Mesendoderm (in vitro differentiated cells): Measurements from ENCODE around the gene CUX1.

ENCODE experiments used
- DNase-seq: peaks from one replicate; pipeline ENCODE4 v3.0.0; 2013
- H2AK5ac ChIP-seq: 2 replicates; pipeline ENCODE4 v1.6.1; 2013; ENCODE audit warnings: low read length, inconsistent platforms
- H2BK120ac ChIP-seq: 2 replicates; pipeline ENCODE4 v1.6.1; 2013; ENCODE audit warnings: low read depth, mild to moderate bottlenecking, low read length, moderate library complexity, mixed read lengths
- H2BK15ac ChIP-seq: replicated peaks from 2 replicates; pipeline ENCODE4 v1.6.1; 2013; ENCODE audit warnings: low read depth, mild to moderate bottlenecking, moderate library complexity
- H2BK5ac ChIP-seq: 2 replicates; pipeline ENCODE4 v1.6.1; 2013; ENCODE audit warnings: low read length, inconsistent platforms
- H3K18ac ChIP-seq: 2 replicates; pipeline ENCODE4 v1.6.1; 2013; ENCODE audit warnings: mild to moderate bottlenecking, low read length, mixed read lengths
- H3K23ac ChIP-seq: one replicate; pipeline ENCODE4 v1.6.1; 2013; ENCODE audit warnings: low read length
- H3K27ac ChIP-seq: 2 replicates; pipeline ENCODE4 v1.5.1; 2013; ENCODE audit warnings: low read depth, mild to moderate bottlenecking, inconsistent platforms, low read length, moderate library complexity
- H3K27me3 ChIP-seq: 2 replicates; pipeline ENCODE4 v1.6.1; 2013; ENCODE audit warnings: low read length, control low read depth, mild to moderate bottlenecking, inconsistent platforms; ENCODE audit not compliant: insufficient read depth, poor library complexity
- H3K36me3 ChIP-seq: 2 replicates; pipeline ENCODE4 v1.6.1; 2013; ENCODE audit warnings: low read length, inconsistent platforms; ENCODE audit not compliant: control insufficient read depth, insufficient read depth
- H3K4ac ChIP-seq: one replicate; pipeline ENCODE4 v1.6.1; 2013; ENCODE audit warnings: low read depth, mild to moderate bottlenecking, low read length, moderate library complexity
- H3K4me1 ChIP-seq: 2 replicates; pipeline ENCODE4 v1.6.1; 2013; ENCODE audit warnings: low read depth, low read length, inconsistent platforms; ENCODE audit not compliant: control insufficient read depth
- H3K4me2 ChIP-seq: 2 replicates; pipeline ENCODE4 v1.6.1; 2013; ENCODE audit warnings: low read length
- H3K4me3 ChIP-seq: 2 replicates; pipeline ENCODE4 v1.5.1; 2013; ENCODE audit warnings: mild to moderate bottlenecking, low read length
- H3K56ac ChIP-seq: one replicate; pipeline ENCODE4 v1.6.1; 2013; ENCODE audit warnings: low read length
- H3K79me1 ChIP-seq: 2 replicates; pipeline ENCODE4 v1.6.1; 2013; ENCODE audit warnings: low read length, inconsistent platforms
- H3K79me2 ChIP-seq: 2 replicates; pipeline ENCODE4 v1.6.1; 2013; ENCODE audit warnings: mild to moderate bottlenecking, low read length; ENCODE audit not compliant: control insufficient read depth, insufficient read depth
- H3K9ac ChIP-seq: 2 replicates; pipeline ENCODE4 v1.6.1; 2013; ENCODE audit warnings: low read length, inconsistent platforms
- H4K5ac ChIP-seq: one replicate; pipeline ENCODE4 v1.6.1; 2013; ENCODE audit warnings: low read length
- H4K8ac ChIP-seq: one replicate; pipeline ENCODE4 v1.6.1; 2013; ENCODE audit warnings: low read depth, mild to moderate bottlenecking, control low read depth, low read length, moderate library complexity
- WGBS: extraction: QIAGEN DNeasy Blood & Tissue Kit; methylation state at CpG from one replicate; pipeline ENCODE4 v1.1.7; 2013; ENCODE audit warnings: low lambda C conversion rate, missing lambda C conversion rate; ENCODE audit not compliant: insufficient coverage; ENCODE audit errors: extremely low coverage; 5-methylcytosine and 5-hydroxymethylcytosine counted together

Gene CUX1

DNA sequence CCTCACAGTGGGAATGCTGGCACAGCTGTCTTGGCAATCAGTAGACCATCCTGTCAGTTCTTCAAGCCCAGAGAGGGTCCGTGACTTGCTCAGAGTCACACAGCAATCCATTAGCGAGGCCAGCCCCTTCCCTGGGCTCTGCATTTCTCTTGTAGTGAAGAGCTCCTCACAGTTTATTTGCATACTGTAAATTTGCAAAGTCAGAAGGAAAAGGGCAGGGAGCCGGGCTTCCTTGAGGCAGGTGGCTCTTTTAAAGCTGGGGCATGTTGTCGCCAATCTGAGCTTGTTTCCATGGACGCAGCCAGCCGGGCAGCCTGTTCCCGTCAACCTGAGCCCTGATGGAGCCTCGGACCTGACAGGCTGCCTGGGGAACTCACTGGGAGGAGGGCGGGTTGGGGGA is 123.4 kb downstream of the CUX1 start:
- Histone ChIP-seq H3K36me3 (no peaks in the 10 kb centered on the region), H3K4me2 (no peak overlapping the region), H3K23ac (no peak overlapping the region), H3K4me3 (no peak overlapping the region), H3K9ac (peak overlapping the region; percentile 57), H3K79me1 (peaks cover 20% of the 10 kb centered on the region), H3K79me2 (peaks cover 68% of the 10 kb centered on the region), H4K5ac (no peak overlapping the region), H3K27ac (peak overlapping the region; percentile 73), H3K56ac (peak overlapping the region; percentile 57), H3K18ac (peak overlapping the region; percentile 92), H2AK5ac (peak overlapping the region; percentile 5), H4K8ac (peak overlapping the region; percentile 96), H2BK5ac (peak overlapping the region; percentile 62), H2BK15ac (no peak overlapping the region), H3K27me3 (no peaks in the 10 kb centered on the region), H2BK120ac (peak overlapping the region; percentile 51), H3K4ac (peak overlapping the region; percentile 77), H3K4me1 (peaks cover 17% of the 10 kb centered on the region)
- DNase-seq = peak; percentile 93
- WGBS = no CpG with 5 or more reads among the region's 9 CpGs

- Histone ChIP-seq H2BK120ac (peak overlapping the region; percentile 64), H3K18ac (peak overlapping the region; percentile 92), H3K4me3 (no peak overlapping the region), H3K27ac (peak overlapping the region; percentile 73), H2BK15ac (peak overlapping the region; percentile 43), H3K4me1 (peaks cover 15% of the 10 kb centered on the region), H3K36me3 (no peaks in the 10 kb centered on the region), H2BK5ac (peak overlapping the region; percentile 23), H3K79me1 (peaks cover 25% of the 10 kb centered on the region), H3K23ac (no peak overlapping the region), H3K27me3 (no peaks in the 10 kb centered on the region), H3K4me2 (no peak overlapping the region), H2AK5ac (peak overlapping the region; percentile 28), H3K9ac (peak overlapping the region; percentile 57), H3K56ac (peak overlapping the region; percentile 57), H3K79me2 (peaks cover 74% of the 10 kb centered on the region), H3K4ac (peak overlapping the region; percentile 77), H4K8ac (peak overlapping the region; percentile 96), H4K5ac (no peak overlapping the region)
- WGBS = no CpG with 5 or more reads among the region's 12 CpGs
- DNase-seq = no peak
Measured at GRCh38 chr7:101941481-101942383, 124.3 kb downstream of the CUX1 start.

DNA sequence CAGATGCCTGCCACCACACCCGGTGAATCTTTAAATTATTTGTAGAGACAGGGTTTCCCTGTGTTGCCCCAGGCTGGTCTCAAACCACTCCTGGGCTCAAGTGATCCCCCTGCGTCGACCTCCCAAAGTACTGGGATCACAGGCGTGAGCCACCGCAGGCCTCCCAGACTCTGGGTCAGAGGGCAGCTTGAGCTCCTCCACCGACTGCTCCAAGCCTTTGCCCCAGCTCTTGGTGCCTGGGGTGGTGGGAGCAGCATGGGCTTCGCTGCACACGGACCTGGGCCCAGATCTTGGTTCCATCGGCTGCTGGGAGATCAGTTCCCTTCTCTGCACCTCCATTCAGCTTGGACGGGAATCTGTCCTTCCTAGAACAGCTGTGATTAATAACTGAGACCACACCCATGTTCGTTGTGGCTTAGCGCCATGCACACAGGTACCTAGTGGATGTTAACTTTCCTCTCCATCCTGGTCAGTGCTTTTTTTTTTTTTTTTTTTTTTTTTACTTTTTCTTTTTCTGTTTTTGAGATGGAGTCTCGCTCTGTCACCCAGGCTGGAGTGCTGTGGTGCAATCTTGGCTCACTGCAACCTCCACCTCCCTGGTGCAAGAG is 125.3 kb downstream of the CUX1 start:
- Histone ChIP-seq H3K79me2 (peaks cover 81% of the 10 kb centered on the region), H3K4me1 (peaks cover 15% of the 10 kb centered on the region), H3K56ac (peak overlapping the region; percentile 62), H3K4ac (no peak overlapping the region), H3K23ac (no peak overlapping the region), H2BK15ac (no peak overlapping the region), H2BK120ac (no peak overlapping the region), H3K36me3 (no peaks in the 10 kb centered on the region), H3K27me3 (no peaks in the 10 kb centered on the region), H3K27ac (peak overlapping the region; percentile 73), H3K4me2 (no peak overlapping the region), H3K18ac (peak overlapping the region; percentile 15), H3K4me3 (no peak overlapping the region), H4K8ac (peak overlapping the region; percentile 67), H2AK5ac (no peak overlapping the region), H3K79me1 (peaks cover 26% of the 10 kb centered on the region), H2BK5ac (no peak overlapping the region), H3K9ac (no peak overlapping the region), H4K5ac (peak overlapping the region; percentile 6)
- no peak for DNase-seq
- no CpG with 5 or more reads among the region's 13 CpGs for WGBS

GRCh38 chr7:101943306-101943705 is 125.9 kb downstream of the CUX1 start:
- no peaks in the 10 kb centered on the region for H3K27me3 ChIP-seq
- H3K36me3 ChIP-seq = no peaks in the 10 kb centered on the region
- H3K9ac ChIP-seq = no peak overlapping the region
- no peak overlapping the region for H2BK15ac ChIP-seq
- no peak overlapping the region for H3K4me2 ChIP-seq
- H3K4ac ChIP-seq = no peak overlapping the region
- H3K23ac ChIP-seq = no peak overlapping the region
- H3K79me1 ChIP-seq = peaks cover 26% of the 10 kb centered on the region
- no peak overlapping the region for H3K18ac ChIP-seq
- no peak overlapping the region for H3K56ac ChIP-seq
- H3K79me2 ChIP-seq = peaks cover 78% of the 10 kb centered on the region
- H4K5ac ChIP-seq = no peak overlapping the region
- no peak overlapping the region for H3K27ac ChIP-seq
- H2BK120ac ChIP-seq = no peak overlapping the region
- no peak overlapping the region for H4K8ac ChIP-seq
- peaks cover 17% of the 10 kb centered on the region for H3K4me1 ChIP-seq
- no peak overlapping the region for H2BK5ac ChIP-seq
- H2AK5ac ChIP-seq = no peak overlapping the region
- no CpG with 5 or more reads among the region's 15 CpGs for WGBS
- DNase-seq = no peak
- no peak overlapping the region for H3K4me3 ChIP-seq

DNA sequence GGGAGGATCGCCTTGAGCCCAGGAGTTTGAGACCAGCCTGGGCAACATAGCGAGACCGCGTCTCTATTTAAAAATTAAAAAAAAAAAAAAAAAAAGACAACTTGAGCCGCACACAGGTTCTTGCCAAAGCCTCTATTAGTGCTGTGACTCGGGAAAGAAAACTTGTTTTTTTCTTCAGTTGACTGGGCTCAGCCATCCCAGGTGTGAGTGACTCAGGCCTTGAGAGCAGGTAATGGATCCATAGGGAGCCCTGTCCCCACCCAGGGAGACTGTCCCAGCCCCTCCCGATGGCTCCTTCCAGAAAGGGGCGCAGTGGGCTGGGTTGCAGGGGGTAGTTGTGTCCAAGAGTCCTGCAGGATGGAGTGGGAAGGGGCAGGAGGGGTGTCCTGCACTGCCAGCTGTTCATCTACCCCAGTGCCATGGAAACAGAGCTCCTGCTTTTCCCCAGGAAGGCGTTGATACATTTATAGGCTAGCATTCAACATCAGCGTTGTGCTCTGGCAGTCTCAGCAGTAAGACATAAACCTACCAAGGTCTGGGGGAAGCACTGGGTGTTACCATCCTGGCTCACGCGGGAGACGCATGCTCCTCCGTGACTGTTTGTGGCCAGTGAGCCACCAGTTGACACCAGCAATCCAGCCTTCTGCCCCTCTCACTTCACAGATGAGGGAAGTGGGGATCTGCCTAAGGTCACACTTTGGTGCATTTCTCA is 126.6 kb downstream of the CUX1 start:
- no peak overlapping the region for H3K27ac ChIP-seq
- H4K5ac ChIP-seq = no peak overlapping the region
- no peak overlapping the region for H3K4me2 ChIP-seq
- H3K4me3 ChIP-seq = no peak overlapping the region
- H3K79me2 ChIP-seq = peaks cover 79% of the 10 kb centered on the region
- H4K8ac ChIP-seq = no peak overlapping the region
- H2BK5ac ChIP-seq = no peak overlapping the region
- H3K23ac ChIP-seq = no peak overlapping the region
- no peaks in the 10 kb centered on the region for H3K27me3 ChIP-seq
- WGBS = no CpG with 5 or more reads among the region's 14 CpGs
- H2AK5ac ChIP-seq = no peak overlapping the region
- peaks cover 28% of the 10 kb centered on the region for H3K79me1 ChIP-seq
- DNase-seq = no peak
- peak overlapping the region; percentile 26 for H3K4ac ChIP-seq
- no peak overlapping the region for H2BK120ac ChIP-seq
- H3K36me3 ChIP-seq = no peaks in the 10 kb centered on the region
- H3K18ac ChIP-seq = peak overlapping the region; percentile 65
- H3K56ac ChIP-seq = peak overlapping the region; percentile 1
- H2BK15ac ChIP-seq = no peak overlapping the region
- peak overlapping the region; percentile 1 for H3K9ac ChIP-seq
- H3K4me1 ChIP-seq = peaks cover 17% of the 10 kb centered on the region
